ENCODE measurements around the gene TMEM134.
"Not testable (repeated sequence)": the region's sequence is repeated elsewhere in the genome, so short reads cannot be mapped to it uniquely, and the experiment has no call there.

Gene TMEM134, protein sequence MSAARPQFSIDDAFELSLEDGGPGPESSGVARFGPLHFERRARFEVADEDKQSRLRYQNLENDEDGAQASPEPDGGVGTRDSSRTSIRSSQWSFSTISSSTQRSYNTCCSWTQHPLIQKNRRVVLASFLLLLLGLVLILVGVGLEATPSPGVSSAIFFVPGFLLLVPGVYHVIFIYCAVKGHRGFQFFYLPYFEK

DNA sequence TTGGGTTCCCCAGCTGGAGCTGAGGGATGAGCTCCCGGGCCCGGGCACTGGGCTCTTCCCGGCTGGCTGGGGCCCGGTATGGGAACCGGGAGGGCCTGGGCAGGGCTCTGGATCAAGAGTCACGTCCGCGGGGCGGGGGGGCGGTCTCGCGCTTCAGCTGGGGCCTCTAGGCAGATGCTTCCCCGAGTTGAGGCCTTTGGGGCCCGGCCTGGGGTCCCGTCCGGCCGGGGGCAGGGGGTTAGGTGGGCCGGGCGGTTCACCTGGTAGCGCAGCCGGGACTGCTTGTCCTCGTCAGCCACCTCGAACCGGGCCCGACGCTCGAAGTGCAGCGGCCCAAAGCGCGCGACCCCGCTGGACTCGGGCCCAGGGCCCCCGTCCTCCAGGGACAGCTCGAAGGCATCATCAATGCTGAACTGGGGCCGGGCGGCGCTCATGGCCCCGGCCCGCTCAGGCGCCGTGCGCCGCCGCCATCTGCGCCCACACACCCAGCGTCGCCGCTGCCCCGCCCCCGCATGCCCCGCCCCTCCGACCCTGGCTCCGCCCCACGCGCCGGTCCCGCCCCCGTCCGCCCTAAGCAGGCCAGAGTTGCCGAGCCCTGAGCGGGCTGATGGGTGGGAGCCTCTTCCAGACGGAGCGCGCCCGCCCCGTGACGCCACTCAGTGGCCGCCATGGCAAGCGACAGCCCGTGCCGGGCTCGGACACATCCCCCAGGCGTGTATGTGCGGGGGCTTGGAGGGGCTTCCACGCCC, at the start of gene TMEM134:
TSS of gene TMEM134 (minus strand) at position 493 of the 749 bp plus-strand sequence. CDS start at position 434, 59 bp downstream.
- peak within 1 kb of the TSS; percentile 82 for H3K4me3 Mint-ChIP-seq
- no peaks in the 10 kb centered on the region for H3K27me3 Mint-ChIP-seq (ENCODE audit: low read depth)
- H3K4me1 Mint-ChIP-seq (ENCODE audit: low read depth), result peaks cover 29% of the 10 kb centered on the region
- H3K9me3 Mint-ChIP-seq, result no peaks in the 10 kb centered on the region
- peak within 1 kb of the TSS; percentile 57 for H3K27ac Mint-ChIP-seq
- no peaks in the 10 kb centered on the region for H3K36me3 Mint-ChIP-seq (ENCODE audit: low read depth)

DNA sequence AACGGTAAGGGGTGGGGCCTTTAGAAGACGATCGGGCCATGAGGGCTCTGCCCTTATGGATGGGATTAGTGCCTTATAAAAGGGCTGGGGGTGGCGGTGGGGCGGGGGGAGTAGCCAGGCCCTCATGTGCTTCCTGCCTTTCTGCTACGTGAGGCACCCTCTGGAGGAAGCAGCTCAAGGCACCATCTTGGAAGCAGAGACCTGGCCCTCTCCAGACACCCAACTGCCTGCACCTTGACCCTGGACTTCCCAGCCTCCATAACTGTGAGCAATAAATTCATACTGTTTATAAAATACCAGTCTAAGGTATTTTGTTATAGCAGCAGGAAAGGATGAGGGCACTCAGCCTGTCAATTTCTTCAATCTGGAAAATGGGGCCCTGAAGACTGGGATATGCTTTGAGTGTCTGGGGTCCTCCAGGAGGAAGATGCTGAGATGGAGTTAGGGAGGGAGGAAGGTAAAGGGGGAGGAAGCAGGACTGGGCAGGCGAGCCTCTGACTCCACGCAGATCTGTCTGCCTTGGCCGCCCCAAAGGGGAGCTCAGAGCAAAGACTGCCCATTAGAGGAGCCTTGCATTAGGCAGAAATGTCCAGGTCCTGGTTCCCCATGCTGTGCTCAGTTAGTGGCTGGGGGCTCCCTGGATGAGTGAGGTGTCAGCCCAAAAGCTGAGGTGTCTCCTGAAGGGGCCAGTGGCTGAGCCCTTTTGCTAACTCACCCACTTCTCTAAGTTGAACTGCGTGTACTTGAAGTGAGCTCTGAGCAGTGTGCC, 48.9 kb upstream of the TMEM134 start:
- Mint-ChIP-seq H3K27ac (no peak overlapping the region), H3K4me3 (no peak overlapping the region), H3K4me1 (ENCODE audit: low read depth) (no peaks in the 10 kb centered on the region), H3K27me3 (ENCODE audit: low read depth) (peaks cover 6% of the 10 kb centered on the region), H3K36me3 (ENCODE audit: low read depth) (no peaks in the 10 kb centered on the region), H3K9me3 (no peaks in the 10 kb centered on the region)

DNA sequence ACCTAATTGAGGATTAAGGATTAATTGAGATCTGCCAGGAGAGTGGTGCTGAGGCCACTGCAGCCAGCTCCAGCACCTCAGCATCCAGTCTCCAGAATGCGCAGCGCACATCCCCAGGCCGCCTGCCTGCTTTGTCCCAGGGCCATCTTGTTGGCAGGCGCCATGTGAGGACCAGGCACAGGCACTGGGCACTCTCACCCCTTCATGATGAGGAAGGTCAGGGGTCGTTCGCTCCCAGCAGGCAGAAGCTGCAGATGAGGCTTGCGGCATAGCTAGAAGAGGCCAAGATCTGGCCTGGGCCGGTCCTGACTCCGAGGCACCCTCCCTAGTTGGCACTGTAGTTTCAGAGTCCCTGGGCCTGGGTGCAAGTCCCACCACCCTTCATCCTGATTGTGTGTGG, 47.8 kb upstream of the TMEM134 start:
- no peak overlapping the region for H3K4me3 Mint-ChIP-seq
- no peaks in the 10 kb centered on the region for H3K4me1 Mint-ChIP-seq (ENCODE audit: low read depth)

DNA sequence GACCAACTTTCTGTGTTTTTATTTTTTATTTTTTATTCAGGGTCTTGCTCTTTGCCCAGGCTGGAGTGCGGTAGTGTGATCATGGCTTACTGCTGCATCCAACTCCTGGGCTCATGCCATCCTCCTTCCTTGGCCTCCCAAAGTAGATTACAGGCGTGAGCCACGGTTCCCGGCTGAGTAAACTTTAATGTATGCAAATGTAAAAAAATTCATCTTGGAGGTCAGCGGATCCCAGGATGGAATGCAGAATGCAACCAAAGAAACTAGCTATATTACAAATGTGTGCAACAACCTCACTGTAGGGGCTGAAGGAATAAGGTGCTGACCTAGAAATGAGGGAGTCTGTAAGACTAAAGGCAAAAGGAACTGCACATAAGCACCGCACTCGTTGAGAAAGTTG, 45.1 kb upstream of the TMEM134 start:
- Mint-ChIP-seq H3K27ac (no peak overlapping the region), H3K4me3 (no peak overlapping the region), H3K9me3 (no peaks in the 10 kb centered on the region), H3K4me1 (ENCODE audit: low read depth) (peaks cover 5% of the 10 kb centered on the region), H3K27me3 (ENCODE audit: low read depth) (peaks cover 16% of the 10 kb centered on the region), H3K36me3 (ENCODE audit: low read depth) (no peaks in the 10 kb centered on the region)

More for the DNA sequence above, 47.8 kb upstream of the TMEM134 start:
- no peaks in the 10 kb centered on the region for H3K36me3 Mint-ChIP-seq (ENCODE audit: low read depth)
- no peaks in the 10 kb centered on the region for H3K9me3 Mint-ChIP-seq
- no peak overlapping the region for H3K27ac Mint-ChIP-seq
- peaks cover 6% of the 10 kb centered on the region for H3K27me3 Mint-ChIP-seq (ENCODE audit: low read depth)

DNA sequence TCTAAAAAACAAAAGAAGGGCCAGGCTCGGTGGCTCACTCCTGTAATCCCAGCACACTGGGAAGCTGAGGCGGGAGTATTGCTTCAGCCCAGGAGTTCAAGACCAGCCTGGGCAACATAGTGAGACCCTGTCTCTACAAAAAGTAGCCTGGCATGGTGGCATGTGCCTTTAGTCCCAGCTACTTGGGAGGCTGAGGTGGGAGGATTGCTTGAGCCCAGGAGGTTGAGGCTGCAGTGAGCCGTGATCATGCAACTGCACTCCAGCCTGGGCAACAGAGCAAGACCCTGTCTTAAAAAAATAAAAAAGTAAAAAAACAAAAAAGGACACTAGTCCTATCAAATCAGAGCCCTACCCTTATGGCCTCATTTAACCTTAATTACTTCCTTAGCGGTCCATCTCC, 42.5 kb upstream of the TMEM134 start:
- not testable (repeated sequence) for H3K9me3 Mint-ChIP-seq; H3K4me3 Mint-ChIP-seq; H3K36me3 Mint-ChIP-seq (ENCODE audit: low read depth); H3K27ac Mint-ChIP-seq
- Mint-ChIP-seq H3K27me3 (ENCODE audit: low read depth) (peaks cover 16% of the 10 kb centered on the region), H3K4me1 (ENCODE audit: low read depth) (peaks cover 20% of the 10 kb centered on the region)

DNA sequence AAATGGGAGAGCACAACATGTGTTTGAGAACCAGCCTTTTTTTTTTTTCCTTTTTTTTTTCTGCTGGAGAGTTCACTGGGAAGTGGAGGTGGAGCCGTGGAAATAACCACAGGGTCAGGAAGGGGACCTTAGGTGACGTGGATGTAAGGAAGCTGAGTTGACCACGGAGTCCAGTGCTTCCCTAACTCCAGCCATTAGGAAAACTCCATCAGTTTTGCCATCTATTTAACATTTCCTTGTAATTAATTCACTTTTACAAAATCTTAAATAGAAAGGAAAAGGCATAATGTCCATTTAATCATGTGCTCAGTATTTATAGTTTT, 40.9 kb upstream of the TMEM134 start:
- H3K27ac Mint-ChIP-seq, result no peak overlapping the region
- no peaks in the 10 kb centered on the region for H3K9me3 Mint-ChIP-seq
- no peak overlapping the region for H3K4me3 Mint-ChIP-seq
- H3K36me3 Mint-ChIP-seq (ENCODE audit: low read depth), result peaks cover 10% of the 10 kb centered on the region
- peaks cover 16% of the 10 kb centered on the region for H3K27me3 Mint-ChIP-seq (ENCODE audit: low read depth)
- H3K4me1 Mint-ChIP-seq (ENCODE audit: low read depth), result peaks cover 31% of the 10 kb centered on the region

DNA sequence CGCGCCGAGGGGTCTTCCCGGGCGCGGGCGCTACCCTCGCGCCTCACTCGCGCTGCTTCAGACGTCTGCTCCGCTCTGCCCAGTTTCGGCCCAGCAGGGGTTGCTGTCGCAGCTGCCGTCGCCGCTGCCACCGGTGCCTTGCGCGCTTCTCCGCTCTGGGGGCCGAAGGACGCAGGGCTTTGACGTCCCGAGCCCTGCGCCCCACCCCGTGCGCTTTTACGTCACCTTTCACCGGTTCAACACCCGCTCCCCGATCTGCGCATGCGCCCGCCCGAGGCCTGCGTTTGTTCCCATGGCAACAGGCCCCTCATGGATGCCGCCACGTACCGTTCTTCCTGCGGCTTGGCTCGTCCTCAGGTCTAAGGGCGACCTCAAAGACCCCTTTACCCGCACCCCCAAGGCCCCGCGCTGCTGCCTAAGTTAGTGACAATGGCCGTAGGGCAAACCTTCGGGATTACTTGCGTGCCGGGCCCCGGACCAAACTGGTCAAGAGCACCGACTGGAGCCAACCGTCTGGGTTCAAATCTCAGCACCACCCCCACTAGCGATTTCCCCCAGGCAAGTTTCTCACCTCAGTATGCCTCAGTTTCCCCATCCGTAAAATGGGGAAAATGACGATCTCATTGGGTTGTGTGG, 39.6 kb upstream of the TMEM134 start:
- H3K27ac Mint-ChIP-seq, result peak overlapping the region; percentile 96
- no peaks in the 10 kb centered on the region for H3K9me3 Mint-ChIP-seq
- peak overlapping the region; percentile 91 for H3K4me3 Mint-ChIP-seq
- H3K27me3 Mint-ChIP-seq (ENCODE audit: low read depth), result peaks cover 13% of the 10 kb centered on the region
- peaks cover 10% of the 10 kb centered on the region for H3K36me3 Mint-ChIP-seq (ENCODE audit: low read depth)
- H3K4me1 Mint-ChIP-seq (ENCODE audit: low read depth), result peaks cover 31% of the 10 kb centered on the region

DNA sequence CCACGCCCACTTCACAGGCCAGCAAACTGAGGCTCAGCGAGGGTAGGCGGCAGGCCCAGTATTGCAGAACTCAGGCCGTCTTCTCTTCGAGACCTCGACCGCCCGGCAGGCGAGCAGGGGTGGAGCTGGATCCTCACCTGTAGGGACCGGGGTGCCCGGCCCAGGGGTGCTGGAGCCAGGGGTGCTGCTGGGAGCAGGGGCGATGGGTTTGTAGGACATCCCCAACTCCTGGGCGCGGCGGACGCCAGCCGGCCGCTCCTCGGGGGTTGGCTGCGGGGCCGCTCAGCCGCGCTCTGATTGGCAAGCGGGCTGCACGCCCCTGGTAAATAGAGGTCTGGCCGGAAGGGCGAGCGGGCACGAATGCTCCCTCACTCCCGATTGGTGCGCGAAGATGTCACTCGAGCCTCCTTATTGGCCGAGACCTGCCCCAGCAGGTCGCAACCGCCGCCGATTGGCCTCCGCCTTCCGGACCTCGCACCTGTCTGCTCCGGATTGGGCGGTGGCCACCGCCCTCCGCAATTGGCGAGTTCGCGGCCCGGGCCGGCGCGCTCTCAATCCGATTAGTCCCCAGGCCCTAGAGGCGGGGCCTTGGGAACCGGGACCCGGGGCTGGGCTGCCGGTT, 38.9 kb upstream of the TMEM134 start, which contains the start of gene CDK2AP2:
TSS of gene CDK2AP2 (minus strand) at position 299 of the 622 bp plus-strand sequence. CDS start at position 219, 80 bp downstream.
- Mint-ChIP-seq H3K4me3 (peak within 1 kb of the TSS; percentile 91), H3K9me3 (no peaks in the 10 kb centered on the region), H3K4me1 (ENCODE audit: low read depth) (peaks cover 32% of the 10 kb centered on the region), H3K27ac (peak within 1 kb of the TSS; percentile 96), H3K27me3 (ENCODE audit: low read depth) (peaks cover 10% of the 10 kb centered on the region), H3K36me3 (ENCODE audit: low read depth) (peaks cover 10% of the 10 kb centered on the region)

DNA sequence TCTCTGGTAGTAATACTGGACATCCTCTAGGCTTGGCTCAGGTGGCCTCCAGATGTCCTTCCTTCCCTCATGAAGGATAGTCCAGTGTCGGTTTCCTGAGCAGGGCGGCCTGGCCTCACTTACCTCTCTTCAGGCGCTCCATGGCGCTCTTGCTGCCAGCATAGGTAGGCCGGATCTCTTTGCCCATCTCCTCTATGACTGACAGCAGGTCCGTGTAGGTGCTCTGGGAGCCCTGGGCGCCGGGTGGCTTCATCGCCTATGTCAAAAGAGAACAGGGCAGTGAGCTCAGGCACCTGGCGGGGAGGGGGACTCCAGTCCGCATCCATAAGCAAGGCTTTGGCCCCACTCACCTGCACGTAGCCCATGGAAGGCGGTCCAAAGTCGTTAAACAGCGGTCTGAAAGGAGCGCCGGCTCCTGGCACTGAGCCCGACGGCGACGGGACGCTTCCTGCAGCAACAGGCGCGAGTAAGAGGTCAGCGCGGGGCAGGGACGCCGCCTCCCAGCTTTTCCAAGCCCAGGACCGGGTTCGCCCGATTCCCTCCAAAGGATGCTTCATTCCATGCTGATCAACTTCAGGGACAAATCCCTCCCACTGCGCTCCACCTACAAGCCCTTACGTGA, 38.3 kb upstream of the TMEM134 start:
- H3K27ac Mint-ChIP-seq, result peak overlapping the region; percentile 96
- H3K4me1 Mint-ChIP-seq (ENCODE audit: low read depth), result peaks cover 34% of the 10 kb centered on the region
- H3K36me3 Mint-ChIP-seq (ENCODE audit: low read depth), result peaks cover 11% of the 10 kb centered on the region
- H3K9me3 Mint-ChIP-seq, result no peaks in the 10 kb centered on the region
- peak overlapping the region; percentile 91 for H3K4me3 Mint-ChIP-seq
- peaks cover 10% of the 10 kb centered on the region for H3K27me3 Mint-ChIP-seq (ENCODE audit: low read depth)

DNA sequence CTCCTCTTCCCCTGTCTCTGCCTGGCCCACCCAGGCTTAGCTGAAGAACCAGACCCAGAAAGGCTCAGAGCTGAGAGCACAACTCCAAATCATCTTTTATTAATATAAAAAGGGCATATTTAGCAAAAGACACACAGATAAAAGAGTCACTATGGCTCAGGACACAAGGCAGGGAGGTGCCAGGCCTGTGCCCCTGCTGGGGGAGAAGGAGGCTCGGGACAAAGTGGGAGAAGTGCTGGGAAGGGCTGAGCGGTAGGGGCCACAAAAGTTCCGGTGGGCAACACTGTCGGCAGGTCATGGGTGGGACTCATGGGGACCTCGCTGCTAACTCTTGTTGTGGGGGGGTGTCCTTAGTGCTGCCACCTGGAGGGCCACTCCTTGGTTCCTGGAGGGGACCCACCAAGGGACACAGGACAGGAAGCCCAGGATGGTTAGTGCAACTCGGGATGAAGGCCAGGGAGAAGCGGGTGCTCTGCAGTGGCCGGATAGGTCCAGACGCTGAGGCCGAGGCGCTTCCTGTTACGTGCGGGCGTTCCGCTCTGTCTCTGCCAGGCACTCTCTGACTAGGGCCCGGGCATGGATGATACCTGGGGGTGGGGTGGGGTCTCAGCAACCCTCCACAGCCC, 37.5 kb upstream of the TMEM134 start:
- H3K9me3 Mint-ChIP-seq, result no peaks in the 10 kb centered on the region
- peak overlapping the region; percentile 91 for H3K4me3 Mint-ChIP-seq
- H3K36me3 Mint-ChIP-seq (ENCODE audit: low read depth), result peaks cover 13% of the 10 kb centered on the region
- H3K27me3 Mint-ChIP-seq (ENCODE audit: low read depth), result peaks cover 10% of the 10 kb centered on the region
- peaks cover 36% of the 10 kb centered on the region for H3K4me1 Mint-ChIP-seq (ENCODE audit: low read depth)
- peak overlapping the region; percentile 96 for H3K27ac Mint-ChIP-seq

DNA sequence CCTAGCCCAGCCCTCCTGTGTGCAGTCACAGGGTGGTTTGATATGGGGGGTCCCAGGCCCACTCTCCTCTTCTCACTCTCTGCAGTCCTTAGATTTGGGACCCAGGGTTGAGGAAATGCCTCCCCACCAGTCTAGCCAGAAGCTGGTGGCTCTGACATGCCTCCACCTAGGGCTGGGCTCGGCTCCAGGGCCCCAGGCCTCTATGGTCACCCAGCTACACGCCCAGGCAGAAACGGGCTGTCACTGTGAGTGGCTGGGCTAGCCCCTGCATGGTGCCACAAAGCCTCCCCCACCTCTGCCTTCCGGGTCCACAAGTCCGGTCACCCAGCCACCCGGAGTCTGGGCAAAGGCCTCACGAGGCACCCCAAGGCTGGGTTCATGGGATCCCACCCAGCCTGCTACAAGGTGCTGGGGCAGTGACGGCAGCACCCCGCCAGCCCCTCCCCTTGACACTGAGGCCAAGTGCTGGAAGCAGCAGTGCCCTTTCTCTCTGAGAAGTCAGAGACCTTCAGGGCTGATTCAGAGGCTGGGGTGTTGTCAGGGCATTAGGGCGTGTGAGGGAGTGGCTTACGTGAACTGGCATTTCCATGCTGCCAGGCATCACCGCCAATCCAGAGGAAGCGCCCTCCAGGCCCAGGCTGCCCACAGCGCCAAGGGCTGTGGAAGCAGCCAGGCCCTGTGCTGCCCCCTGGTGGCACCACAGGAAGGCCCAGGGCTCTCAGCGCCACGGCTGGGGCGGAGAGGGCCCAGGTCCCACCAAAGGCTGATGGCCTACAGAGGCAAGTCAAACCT, 36.8 kb upstream of the TMEM134 start:
- H3K4me3 Mint-ChIP-seq, result peak overlapping the region; percentile 91
- peaks cover 5% of the 10 kb centered on the region for H3K27me3 Mint-ChIP-seq (ENCODE audit: low read depth)
- H3K4me1 Mint-ChIP-seq (ENCODE audit: low read depth), result peaks cover 44% of the 10 kb centered on the region
- no peaks in the 10 kb centered on the region for H3K9me3 Mint-ChIP-seq
- peaks cover 19% of the 10 kb centered on the region for H3K36me3 Mint-ChIP-seq (ENCODE audit: low read depth)
- H3K27ac Mint-ChIP-seq, result peak overlapping the region; percentile 96

DNA sequence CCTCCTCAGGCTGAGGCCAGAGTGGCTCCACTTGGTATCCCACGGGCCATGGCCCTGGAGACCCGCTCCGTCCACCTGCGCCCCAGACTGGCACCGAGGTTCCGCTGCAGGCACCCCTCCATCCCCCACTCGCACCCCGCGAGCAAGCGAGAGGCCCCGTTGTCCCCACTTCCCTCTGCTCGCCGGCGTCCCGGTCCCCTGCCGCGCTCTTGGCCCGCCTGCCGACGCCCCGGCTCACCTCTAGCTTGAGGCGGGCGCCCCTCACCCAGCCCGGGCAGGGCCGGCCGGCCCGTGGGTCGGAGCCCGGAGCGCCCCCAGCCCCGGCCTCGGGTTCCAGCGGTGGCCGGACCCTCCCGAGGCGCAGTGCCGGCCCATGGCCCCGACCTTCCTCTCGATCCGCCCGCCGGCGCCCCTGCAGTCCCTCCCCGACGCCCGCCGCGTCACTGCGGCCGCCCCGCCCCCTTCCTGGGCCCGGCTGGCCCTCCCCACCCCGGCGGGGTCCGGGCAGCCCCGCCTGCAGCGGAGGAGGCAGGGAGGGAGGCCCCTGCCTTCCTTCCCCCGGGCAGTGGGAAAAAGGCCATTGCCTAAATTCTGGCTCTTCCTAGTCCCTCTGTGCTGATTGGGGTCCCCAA, 36.0 kb upstream of the TMEM134 start, which contains the start of gene PITPNM1:
TSS of gene PITPNM1 (minus strand) at position 414 of the 632 bp plus-strand sequence. CDS start 1,183 bp downstream, outside the sequence.
- Mint-ChIP-seq H3K36me3 (ENCODE audit: low read depth) (peaks cover 23% of the 10 kb centered on the region), H3K4me1 (ENCODE audit: low read depth) (peaks cover 47% of the 10 kb centered on the region), H3K4me3 (peak within 1 kb of the TSS; percentile 91), H3K27ac (peak within 1 kb of the TSS; percentile 96), H3K9me3 (no peaks in the 10 kb centered on the region), H3K27me3 (ENCODE audit: low read depth) (no peaks in the 10 kb centered on the region)
